Panc1 (cell line): ENCODE data around the gene CDH8. TPM values are rescaled to one million over a fixed set of nuclear protein-coding genes. Genes with fewer than 3 reads are reported as not detected.

Source experiments
- ATAC-seq: fragments of 200-7000 bp; cut with Tn5 transposase; 2 replicates; pipeline ENCODE4 v1.9.1; 2020; ENCODE audit warnings: mild to moderate bottlenecking, moderate library complexity
- BruUV-seq: library from RNA; stranded (reverse); fragments of 400-500 nt; replicated peaks from 2 replicates; lab custom pipeline; 2021; lab: Mats Ljungman, UMichigan
- CTCF ChIA-PET: fragments of 300-600 bp; sonication (Branson Sonifier 250); formaldehyde crosslinking; loops from one replicate; lab custom pipeline; 2022; ENCODE audit warnings: antibody characterized with exemption; lab: Charles Lee
- POLR2A ChIA-PET: fragments of 300-600 bp; sonication (Branson Sonifier 250); formaldehyde crosslinking; loops from one replicate; lab custom pipeline; 2022; ENCODE audit warnings: antibody characterized with exemption; lab: Charles Lee
- DNase-seq: peaks from one replicate; pipeline ENCODE4 v3.0.0-alpha.2; 2010; ENCODE audit warnings: low read depth, low spot score
- H3K27ac ChIP-seq: 2 replicates; pipeline ENCODE4 v1.5.1; 2011; ENCODE audit warnings: mild to moderate bottlenecking, low read length, inconsistent platforms
- H3K27me3 ChIP-seq: fragments of 200-500 bp; sonication (Bioruptor generic); 2 replicates; pipeline ENCODE4 v1.6.0; 2014; ENCODE audit warnings: low read length, inconsistent platforms; ENCODE audit not compliant: control insufficient read depth, insufficient read depth
- H3K36me3 ChIP-seq: fragments of 200-500 bp; sonication (Bioruptor generic); 2 replicates; pipeline ENCODE4 v1.5.1; 2014; ENCODE audit warnings: inconsistent platforms, mild to moderate bottlenecking, low read length, moderate library complexity; ENCODE audit not compliant: control insufficient read depth, insufficient read depth
- H3K4me1 ChIP-seq: 2 replicates; pipeline ENCODE4 v1.5.1; 2011; ENCODE audit warnings: inconsistent platforms, mild to moderate bottlenecking, low read length, moderate library complexity; ENCODE audit not compliant: control insufficient read depth, insufficient read depth
- H3K4me3 ChIP-seq, 2 experiments: 2 replicates each; pipeline ENCODE4 v1.5.1; 2011 to 2012; ENCODE audit warnings: low read depth in 2 of 2, low read length in 2 of 2, mild to moderate bottlenecking in 2 of 2, inconsistent platforms in 1 of 2, moderate library complexity in 1 of 2
- H3K9me3 ChIP-seq: fragments of 200-500 bp; sonication (Bioruptor generic); 2 replicates; pipeline ENCODE4 v1.5.1; 2014; ENCODE audit warnings: low read depth, mild to moderate bottlenecking, inconsistent platforms, low read length, moderate library complexity; ENCODE audit not compliant: control insufficient read depth, insufficient read depth
- POLR2AphosphoS5 ChIP-seq: IDR thresholded peaks from 2 replicates; pipeline ENCODE4 v1.6.1; 2012; ENCODE audit warnings: mild to moderate bottlenecking, low read depth, low read length, moderate library complexity
- REST ChIP-seq, 2 experiments: IDR thresholded peaks; 2 replicates each; pipeline ENCODE4 v1.6.1; 2011 to 2012; ENCODE audit warnings: low read depth in 2 of 2, control low read depth in 1 of 2, low read length in 1 of 2, mild to moderate bottlenecking in 1 of 2, moderate library complexity in 1 of 2; ENCODE audit not compliant: insufficient read depth in 1 of 2
- SIN3A ChIP-seq: IDR thresholded peaks from 2 replicates; pipeline ENCODE4 v1.6.1; 2012; ENCODE audit warnings: low read depth, mild to moderate bottlenecking, low read length, moderate library complexity, borderline replicate concordance; ENCODE audit not compliant: insufficient read depth
- TCF7L2 ChIP-seq: IDR thresholded peaks from 2 replicates; pipeline ENCODE4 v1.6.1; 2011; ENCODE audit warnings: mild to moderate bottlenecking, low read depth, low read length, inconsistent platforms
- in situ Hi-C: cut with HindIII; loops from 2 replicates; pipeline ENCODE4 v1.10.0; 2016; ENCODE audit warnings: low sequenced_read_pairs, low pct_unique_long_range_greater_than_20kb
- intact Hi-C: fragments of 100-400 bp; cut with micrococcal nuclease; formaldehyde crosslinking; loops from one replicate; pipeline ENCODE4 v1.10.0; 2022; ENCODE audit not compliant: unreplicated experiment
- total RNA-seq: library from RNA; stranded (reverse); gene quantifications from one replicate; pipeline ENCODE4 v1.2.1, GENCODE V29; 2021; ENCODE audit not compliant: unreplicated experiment
- TF ChIP-seq, protein P1 (sequence below): fragments of 450-650 bp; IDR thresholded peaks from 2 replicates; pipeline ENCODE4 v1.5.1; 2017; ENCODE audit warnings: mild to moderate bottlenecking

Gene CDH8
- total RNA-seq, 1 experiment from 2014 or later, result 0.21 TPM

GRCh38 chr16:61858988-61859387 lies 177.2 kb downstream of the CDH8 start:
- no peak for ATAC-seq
- no TSS peak for BruUV-seq

GRCh38 chr16:61842666-61843065 lies 193.6 kb downstream of the CDH8 start:
- no peak overlapping the region for H3K4me3 ChIP-seq
- intact Hi-C loops, result no loop called here
- TF ChIP-seq POLR2AphosphoS5 (no peak), SIN3A (no peak), TCF7L2 (no peak), REST (IDR thresholded peaks at IDR 0.05; ENCODE audit: insufficient read depth in 1 of 2, low read depth in 2 of 2, low read length in 1 of 2) (no peak)
- TF ChIP-seq, protein P1, sequence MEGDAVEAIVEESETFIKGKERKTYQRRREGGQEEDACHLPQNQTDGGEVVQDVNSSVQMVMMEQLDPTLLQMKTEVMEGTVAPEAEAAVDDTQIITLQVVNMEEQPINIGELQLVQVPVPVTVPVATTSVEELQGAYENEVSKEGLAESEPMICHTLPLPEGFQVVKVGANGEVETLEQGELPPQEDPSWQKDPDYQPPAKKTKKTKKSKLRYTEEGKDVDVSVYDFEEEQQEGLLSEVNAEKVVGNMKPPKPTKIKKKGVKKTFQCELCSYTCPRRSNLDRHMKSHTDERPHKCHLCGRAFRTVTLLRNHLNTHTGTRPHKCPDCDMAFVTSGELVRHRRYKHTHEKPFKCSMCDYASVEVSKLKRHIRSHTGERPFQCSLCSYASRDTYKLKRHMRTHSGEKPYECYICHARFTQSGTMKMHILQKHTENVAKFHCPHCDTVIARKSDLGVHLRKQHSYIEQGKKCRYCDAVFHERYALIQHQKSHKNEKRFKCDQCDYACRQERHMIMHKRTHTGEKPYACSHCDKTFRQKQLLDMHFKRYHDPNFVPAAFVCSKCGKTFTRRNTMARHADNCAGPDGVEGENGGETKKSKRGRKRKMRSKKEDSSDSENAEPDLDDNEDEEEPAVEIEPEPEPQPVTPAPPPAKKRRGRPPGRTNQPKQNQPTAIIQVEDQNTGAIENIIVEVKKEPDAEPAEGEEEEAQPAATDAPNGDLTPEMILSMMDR, result no peak
- H3K27ac ChIP-seq, result no peak overlapping the region
- no TSS peak for BruUV-seq
- ChIA-PET CTCF (no interaction called here), POLR2A (no interaction called here)
- no peaks in the 10 kb centered on the region for H3K9me3 ChIP-seq
- DNase-seq (no peak), ATAC-seq (no peak)
- H3K27me3 ChIP-seq, result no peaks in the 10 kb centered on the region
- H3K36me3 ChIP-seq, result no peaks in the 10 kb centered on the region
- in situ Hi-C loops, result no loop called here
- H3K4me1 ChIP-seq, result no peaks in the 10 kb centered on the region

More at GRCh38 chr16:61858988-61859387, 177.2 kb downstream of the CDH8 start:
- Histone ChIP-seq H3K9me3 (no peaks in the 10 kb centered on the region), H3K27ac (no peak overlapping the region), H3K4me1 (no peaks in the 10 kb centered on the region), H3K4me3 (no peak overlapping the region), H3K36me3 (no peaks in the 10 kb centered on the region; the same call in 1 of the 2 replicates), H3K27me3 (no peaks in the 10 kb centered on the region)
- in situ Hi-C loops (no loop called here), intact Hi-C loops (no loop called here)
- POLR2A ChIA-PET, result no interaction called here
- DNase-seq, result no peak
- CTCF ChIA-PET, result no interaction called here
- TF ChIP-seq, protein P1, result no peak
- no peak for TF ChIP-seq TCF7L2
- no peak for TF ChIP-seq REST (IDR thresholded peaks at IDR 0.05; ENCODE audit: insufficient read depth in 1 of 2, low read depth in 2 of 2, low read length in 1 of 2)
- no peak for TF ChIP-seq SIN3A
- no peak for TF ChIP-seq POLR2AphosphoS5
